ENCODE data around the gene CCDC136.

Gene CCDC136

GRCh38 chr7:128852537-128853254, 60.9 kb downstream of the CCDC136 start:
- H3K9ac ChIP-seq (ENCODE audit: insufficient read length, low read depth), result no peak overlapping the region
- no peaks in the 10 kb centered on the region for H3K27me3 ChIP-seq (ENCODE audit: insufficient read depth, insufficient read length)
- TF ChIP-seq YY1 (IDR thresholded peaks at IDR 0.05; ENCODE audit: insufficient read depth, insufficient read length) (no peak), ZNF274 (IDR thresholded peaks at IDR 0.05; ENCODE audit: low read depth, low read length) (no peak), SUZ12 (IDR thresholded peaks at IDR 0.05; ENCODE audit: extremely low read depth, insufficient read depth, insufficient read length) (no peak)
- no peak overlapping the region for H3K4me3 ChIP-seq (ENCODE audit: insufficient read length, low read depth)
- peaks cover 96% of the 10 kb centered on the region for H3K36me3 ChIP-seq (ENCODE audit: insufficient read depth, insufficient read length, low read length)
- DNase-seq (ENCODE audit: low read depth, low spot score), result no peak
- no peaks in the 10 kb centered on the region for H3K4me1 ChIP-seq (ENCODE audit: insufficient read depth, insufficient read length)
- no peaks in the 10 kb centered on the region for H3K9me3 ChIP-seq (ENCODE audit: insufficient read depth, low read length)

- no peak overlapping the region for H3K4me3 ChIP-seq (ENCODE audit: insufficient read length, low read depth)
- H3K27me3 ChIP-seq (ENCODE audit: insufficient read depth, insufficient read length), result no peaks in the 10 kb centered on the region
- TF ChIP-seq SUZ12 (IDR thresholded peaks at IDR 0.05; ENCODE audit: extremely low read depth, insufficient read depth, insufficient read length) (no peak), ZNF274 (IDR thresholded peaks at IDR 0.05; ENCODE audit: low read depth, low read length) (no peak), YY1 (IDR thresholded peaks at IDR 0.05; ENCODE audit: insufficient read depth, insufficient read length) (no peak)
- H3K4me1 ChIP-seq (ENCODE audit: insufficient read depth, insufficient read length), result no peaks in the 10 kb centered on the region
- H3K9me3 ChIP-seq (ENCODE audit: insufficient read depth, low read length), result no peaks in the 10 kb centered on the region
- peaks cover 93% of the 10 kb centered on the region for H3K36me3 ChIP-seq (ENCODE audit: insufficient read depth, insufficient read length, low read length)
- DNase-seq (ENCODE audit: low read depth, low spot score), result no peak
- H3K9ac ChIP-seq (ENCODE audit: insufficient read length, low read depth), result no peak overlapping the region
These were observed 62.0 kb downstream of the CCDC136 start for GRCh38 chr7:128853799-128854198.

GRCh38 chr7:128854396-128854795, 62.6 kb downstream of the CCDC136 start:
- no peak for DNase-seq (ENCODE audit: low read depth, low spot score)
- Histone ChIP-seq H3K4me3 (ENCODE audit: insufficient read length, low read depth) (no peak overlapping the region), H3K36me3 (ENCODE audit: insufficient read depth, insufficient read length, low read length) (peaks cover 93% of the 10 kb centered on the region), H3K27me3 (ENCODE audit: insufficient read depth, insufficient read length) (no peaks in the 10 kb centered on the region), H3K9me3 (ENCODE audit: insufficient read depth, low read length) (no peaks in the 10 kb centered on the region), H3K9ac (ENCODE audit: insufficient read length, low read depth) (no peak overlapping the region), H3K4me1 (ENCODE audit: insufficient read depth, insufficient read length) (no peaks in the 10 kb centered on the region)
- no peak for TF ChIP-seq ZNF274 (IDR thresholded peaks at IDR 0.05; ENCODE audit: low read depth, low read length)
- no peak for TF ChIP-seq YY1 (IDR thresholded peaks at IDR 0.05; ENCODE audit: insufficient read depth, insufficient read length)
- TF ChIP-seq SUZ12 (IDR thresholded peaks at IDR 0.05; ENCODE audit: extremely low read depth, insufficient read depth, insufficient read length), result no peak

- Histone ChIP-seq H3K36me3 (ENCODE audit: insufficient read depth, insufficient read length, low read length) (peaks cover 89% of the 10 kb centered on the region), H3K9me3 (ENCODE audit: insufficient read depth, low read length) (no peaks in the 10 kb centered on the region), H3K27me3 (ENCODE audit: insufficient read depth, insufficient read length) (no peaks in the 10 kb centered on the region), H3K9ac (ENCODE audit: insufficient read length, low read depth) (no peak overlapping the region), H3K4me3 (ENCODE audit: insufficient read length, low read depth) (no peak overlapping the region), H3K4me1 (ENCODE audit: insufficient read depth, insufficient read length) (peaks cover 9% of the 10 kb centered on the region)
- no peak for TF ChIP-seq SUZ12 (IDR thresholded peaks at IDR 0.05; ENCODE audit: extremely low read depth, insufficient read depth, insufficient read length)
- TF ChIP-seq ZNF274 (IDR thresholded peaks at IDR 0.05; ENCODE audit: low read depth, low read length), result no peak
- TF ChIP-seq YY1 (IDR thresholded peaks at IDR 0.05; ENCODE audit: insufficient read depth, insufficient read length), result no peak
- DNase-seq (ENCODE audit: low read depth, low spot score), result no peak
These were observed 63.8 kb downstream of the CCDC136 start for GRCh38 chr7:128855559-128855958.

GRCh38 chr7:128856001-128856718, 64.4 kb downstream of the CCDC136 start:
- Histone ChIP-seq H3K4me1 (ENCODE audit: insufficient read depth, insufficient read length) (peaks cover 9% of the 10 kb centered on the region), H3K4me3 (ENCODE audit: insufficient read length, low read depth) (no peak overlapping the region), H3K9me3 (ENCODE audit: insufficient read depth, low read length) (no peaks in the 10 kb centered on the region), H3K9ac (ENCODE audit: insufficient read length, low read depth) (no peak overlapping the region), H3K36me3 (ENCODE audit: insufficient read depth, insufficient read length, low read length) (peaks cover 85% of the 10 kb centered on the region), H3K27me3 (ENCODE audit: insufficient read depth, insufficient read length) (no peaks in the 10 kb centered on the region)
- no peak for DNase-seq (ENCODE audit: low read depth, low spot score)
- TF ChIP-seq ZNF274 (IDR thresholded peaks at IDR 0.05; ENCODE audit: low read depth, low read length) (no peak), YY1 (IDR thresholded peaks at IDR 0.05; ENCODE audit: insufficient read depth, insufficient read length) (no peak), SUZ12 (IDR thresholded peaks at IDR 0.05; ENCODE audit: extremely low read depth, insufficient read depth, insufficient read length) (no peak)

GRCh38 chr7:128858380-128859231, 66.8 kb downstream of the CCDC136 start:
- no peak overlapping the region for H3K4me3 ChIP-seq (ENCODE audit: insufficient read length, low read depth)
- peaks cover 12% of the 10 kb centered on the region for H3K4me1 ChIP-seq (ENCODE audit: insufficient read depth, insufficient read length)
- H3K27me3 ChIP-seq (ENCODE audit: insufficient read depth, insufficient read length), result no peaks in the 10 kb centered on the region
- no peak for DNase-seq (ENCODE audit: low read depth, low spot score)
- TF ChIP-seq ZNF274 (IDR thresholded peaks at IDR 0.05; ENCODE audit: low read depth, low read length) (no peak), SUZ12 (IDR thresholded peaks at IDR 0.05; ENCODE audit: extremely low read depth, insufficient read depth, insufficient read length) (no peak), YY1 (IDR thresholded peaks at IDR 0.05; ENCODE audit: insufficient read depth, insufficient read length) (no peak)
- no peaks in the 10 kb centered on the region for H3K9me3 ChIP-seq (ENCODE audit: insufficient read depth, low read length)
- H3K36me3 ChIP-seq (ENCODE audit: insufficient read depth, insufficient read length, low read length), result peaks cover 62% of the 10 kb centered on the region
- peak overlapping the region; percentile 42 for H3K9ac ChIP-seq (ENCODE audit: insufficient read length, low read depth)
